ENCODE data around the gene PTPN7. TPM values are rescaled to one million over a fixed set of nuclear protein-coding genes. Genes with fewer than 3 reads are reported as not detected.
"Not testable (repeated sequence)": the region's sequence is repeated elsewhere in the genome, so short reads cannot be mapped to it uniquely, and the experiment has no call there.

The PTPN7 gene
- total RNA-seq, 1 donor from 2014 or later: 8.5 TPM

- intact Hi-C loops (cut with DNase I): no loop called here
- H3K36me3 ChIP-seq: no peaks in the 10 kb centered on the region
These were observed 10.2 kb downstream of the PTPN7 start for GRCh38 chr1:202150187-202150586.

GRCh38 chr1:202149566-202149965 lies 10.8 kb downstream of the PTPN7 start:
- Histone ChIP-seq H3K9me3 (no peaks in the 10 kb centered on the region), H3K27ac (no peak overlapping the region), H3K27me3 (ENCODE audit: low read depth) (no peaks in the 10 kb centered on the region), H3K4me1 (peaks cover 12% of the 10 kb centered on the region), H3K36me3 (no peaks in the 10 kb centered on the region), H3K4me3 (no peak overlapping the region)
- TF ChIP-seq CTCF (IDR thresholded peaks at IDR 0.05): no peak
- intact Hi-C loops (cut with DNase I): no loop called here
- no peak for DNase-seq
- no peak for ATAC-seq

More at GRCh38 chr1:202150187-202150586, 10.2 kb downstream of the PTPN7 start:
- Histone ChIP-seq H3K27me3 (ENCODE audit: low read depth) (no peaks in the 10 kb centered on the region), H3K4me1 (peaks cover 16% of the 10 kb centered on the region), H3K4me3 (no peak overlapping the region), H3K9me3 (no peaks in the 10 kb centered on the region), H3K27ac (no peak overlapping the region)
- ATAC-seq: no peak
- DNase-seq: no peak
- TF ChIP-seq CTCF (IDR thresholded peaks at IDR 0.05): no peak

GRCh38 chr1:202148391-202148790 lies 12.0 kb downstream of the PTPN7 start:
- H3K4me3 ChIP-seq: no peak overlapping the region
- no peaks in the 10 kb centered on the region for H3K36me3 ChIP-seq
- no peak overlapping the region for H3K27ac ChIP-seq
- no peaks in the 10 kb centered on the region for H3K9me3 ChIP-seq
- intact Hi-C loops (cut with DNase I): no loop called here
- TF ChIP-seq CTCF (IDR thresholded peaks at IDR 0.05): no peak
- H3K27me3 ChIP-seq (ENCODE audit: low read depth): no peaks in the 10 kb centered on the region
- H3K4me1 ChIP-seq: peaks cover 9% of the 10 kb centered on the region
- ATAC-seq (no peak), DNase-seq (no peak)

GRCh38 chr1:202146993-202147392 lies 13.4 kb downstream of the PTPN7 start:
- TF ChIP-seq CTCF (IDR thresholded peaks at IDR 0.05): no peak
- no peak for DNase-seq

GRCh38 chr1:202146279-202146678 lies 14.1 kb downstream of the PTPN7 start:
- intact Hi-C loops (cut with DNase I): no loop called here
- Histone ChIP-seq H3K4me3 (no peak overlapping the region), H3K4me1 (peaks cover 28% of the 10 kb centered on the region), H3K27ac (no peak overlapping the region), H3K36me3 (no peaks in the 10 kb centered on the region), H3K9me3 (no peaks in the 10 kb centered on the region), H3K27me3 (ENCODE audit: low read depth) (no peaks in the 10 kb centered on the region)
- no peak for TF ChIP-seq CTCF (IDR thresholded peaks at IDR 0.05)
- no peak for ATAC-seq
- no peak for DNase-seq

More at GRCh38 chr1:202146993-202147392, 13.4 kb downstream of the PTPN7 start:
- no peaks in the 10 kb centered on the region for H3K9me3 ChIP-seq
- H3K27ac ChIP-seq: no peak overlapping the region
- ATAC-seq: no peak
- no peaks in the 10 kb centered on the region for H3K36me3 ChIP-seq
- H3K27me3 ChIP-seq (ENCODE audit: low read depth): no peaks in the 10 kb centered on the region
- no peak overlapping the region for H3K4me3 ChIP-seq
- intact Hi-C loops (cut with DNase I): no loop called here
- H3K4me1 ChIP-seq: peaks cover 22% of the 10 kb centered on the region

- H3K9me3 ChIP-seq; DNase-seq; intact Hi-C loops (cut with DNase I); H3K27ac ChIP-seq; H3K4me3 ChIP-seq; H3K27me3 ChIP-seq (ENCODE audit: low read depth); ATAC-seq; H3K36me3 ChIP-seq: not testable (repeated sequence)
- H3K4me1 ChIP-seq: peaks cover 33% of the 10 kb centered on the region
These were observed 14.7 kb downstream of the PTPN7 start for GRCh38 chr1:202145744-202146140.
